ENCODE results near the gene PRR20G.

PRR20G gene

DNA sequence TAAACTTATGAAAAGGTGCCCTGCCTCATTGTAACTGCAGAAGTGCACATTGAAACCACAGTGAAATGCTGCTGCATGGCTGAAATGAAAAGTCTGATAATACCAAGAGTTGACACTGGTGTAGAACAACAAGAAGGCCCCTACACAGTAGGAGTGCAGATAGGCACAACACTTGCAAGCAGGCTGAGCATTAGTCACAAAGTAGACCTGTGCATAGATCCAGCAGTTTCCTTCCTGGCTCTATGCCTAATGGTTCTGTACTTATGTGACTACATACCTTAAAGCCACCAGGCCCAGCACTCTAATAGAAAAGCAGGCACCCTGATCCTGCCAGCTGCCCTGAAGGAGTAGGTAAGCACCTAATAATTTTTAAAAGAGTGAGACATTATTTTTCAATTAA lies 53.1 kb downstream of the PRR20G start:
- in situ Hi-C loops (cut with MboI; ENCODE audit: low pct_unique_long_range_greater_than_20kb, low sequenced_read_pairs, unreplicated experiment), result no loop called here
- no peak for DNase-seq (ENCODE audit: low spot score)
- TF ChIP-seq CTCF (IDR thresholded peaks at IDR 0.05; ENCODE audit: extremely low read depth, insufficient read depth, missing control alignments), result no peak

All from GM13977 (cell line).